ENCODE measurements around the gene IQCH. TPM values are rescaled to one million over a fixed set of nuclear protein-coding genes. Genes with fewer than 3 reads are reported as not detected.
"Not testable (repeated sequence)": the region's sequence is repeated elsewhere in the genome, so short reads cannot be mapped to it uniquely, and the experiment has no call there.

IQCH gene
- total RNA-seq, 2 donors from 2014 or later = 1.6 to 6.7 TPM

- TF ChIP-seq POLR2A (IDR thresholded peaks at IDR 0.05) (no peak), CTCF (IDR thresholded peaks at IDR 0.05) (no peak)
- intact Hi-C loops (cut with DNase I) = no loop called here
- H3K9me3 ChIP-seq = no peaks in the 10 kb centered on the region
- ATAC-seq = no peak
- WGBS, 2 donors = 90 to 91% methylated on average over 5 of the region's 5 CpGs
- no peak overlapping the region for H3K27ac ChIP-seq
- H3K27me3 ChIP-seq = no peaks in the 10 kb centered on the region
- no peak for DNase-seq
- H3K4me3 ChIP-seq = no peak overlapping the region
- no peaks in the 10 kb centered on the region for H3K36me3 ChIP-seq (replicated peaks in 1 of 2; ENCODE audit: insufficient read depth in 1 of 2, low read depth in 2 of 2)
- peaks cover 12% of the 10 kb centered on the region for H3K4me1 ChIP-seq
Observed at GRCh38 chr15:67251318-67251717, 3.3 kb upstream of the IQCH start.

GRCh38 chr15:67253101-67253500 is 1.5 kb upstream of the IQCH start:
- intact Hi-C loops (cut with DNase I) = no loop called here
- Histone ChIP-seq H3K9me3 (no peaks in the 10 kb centered on the region), H3K4me3 (no peak overlapping the region), H3K4me1 (peaks cover 12% of the 10 kb centered on the region), H3K27ac (no peak overlapping the region), H3K27me3 (no peaks in the 10 kb centered on the region), H3K36me3 (replicated peaks in 1 of 2; ENCODE audit: insufficient read depth in 1 of 2, low read depth in 2 of 2) (no peaks in the 10 kb centered on the region)
- TF ChIP-seq CTCF (IDR thresholded peaks at IDR 0.05) = no peak
- no peak for TF ChIP-seq POLR2A (IDR thresholded peaks at IDR 0.05)
- DNase-seq = no peak
- WGBS, 2 donors = 78 to 84% methylated on average over 9 to 10 of the region's 12 CpGs
- ATAC-seq = no peak

GRCh38 chr15:67253549-67254237 is 893 bp upstream of the IQCH start:
- DNase-seq (peak in 1 of 4 donors; percentile 19), ATAC-seq (no peak)
- H3K27ac ChIP-seq = peak overlapping the region; percentile 84 to 96 (median 87)
- peak overlapping the region; percentile 97 to 99 for H3K4me3 ChIP-seq
- H3K36me3 ChIP-seq (replicated peaks in 1 of 2; ENCODE audit: insufficient read depth in 1 of 2, low read depth in 2 of 2) = no peaks in the 10 kb centered on the region
- TF ChIP-seq POLR2A (IDR thresholded peaks at IDR 0.05) = no peak
- no peak for TF ChIP-seq CTCF (IDR thresholded peaks at IDR 0.05)
- no peaks in the 10 kb centered on the region for H3K27me3 ChIP-seq
- WGBS, 2 donors = 18 to 19% methylated on average over 15 of the region's 15 CpGs
- intact Hi-C loops (cut with DNase I) = no loop called here
- H3K4me1 ChIP-seq = peaks cover 12% of the 10 kb centered on the region
- H3K9me3 ChIP-seq = no peaks in the 10 kb centered on the region

GRCh38 chr15:67256051-67256450 is 1.5 kb downstream of the IQCH start:
- no peaks in the 10 kb centered on the region for H3K36me3 ChIP-seq (replicated peaks in 1 of 2; ENCODE audit: insufficient read depth in 1 of 2, low read depth in 2 of 2)
- H3K9me3 ChIP-seq = no peaks in the 10 kb centered on the region
- no peak overlapping the region for H3K4me3 ChIP-seq
- WGBS, 2 donors = 66 to 78% methylated on average over 3 of the region's 3 CpGs
- H3K27me3 ChIP-seq = no peaks in the 10 kb centered on the region
- no peak for TF ChIP-seq POLR2A (IDR thresholded peaks at IDR 0.05)
- no peak for TF ChIP-seq CTCF (IDR thresholded peaks at IDR 0.05)
- intact Hi-C loops (cut with DNase I) = no loop called here
- DNase-seq = no peak
- H3K27ac ChIP-seq = no peak overlapping the region
- peaks cover 26% of the 10 kb centered on the region for H3K4me1 ChIP-seq
- ATAC-seq = no peak

- H3K27ac ChIP-seq; DNase-seq; H3K36me3 ChIP-seq (replicated peaks in 1 of 2; ENCODE audit: insufficient read depth in 1 of 2, low read depth in 2 of 2); H3K9me3 ChIP-seq; ATAC-seq; intact Hi-C loops (cut with DNase I); H3K4me3 ChIP-seq; H3K27me3 ChIP-seq: not testable (repeated sequence)
- whole genome bisulfite sequencing, 2 donors = 95 to 96% methylated on average over 3 of the region's 3 CpGs
- H3K4me1 ChIP-seq = peaks cover 19% of the 10 kb centered on the region
Observed at GRCh38 chr15:67258412-67258811, 3.8 kb downstream of the IQCH start.

All from body of pancreas (tissue), 4 donors.